ENCODE data around the gene TMEM141. TPM values are rescaled to one million over a fixed set of nuclear protein-coding genes. Genes with fewer than 3 reads are reported as not detected.

Gene TMEM141
- total RNA-seq, 1 donor from 2014 or later, result 19.9 TPM

DNA sequence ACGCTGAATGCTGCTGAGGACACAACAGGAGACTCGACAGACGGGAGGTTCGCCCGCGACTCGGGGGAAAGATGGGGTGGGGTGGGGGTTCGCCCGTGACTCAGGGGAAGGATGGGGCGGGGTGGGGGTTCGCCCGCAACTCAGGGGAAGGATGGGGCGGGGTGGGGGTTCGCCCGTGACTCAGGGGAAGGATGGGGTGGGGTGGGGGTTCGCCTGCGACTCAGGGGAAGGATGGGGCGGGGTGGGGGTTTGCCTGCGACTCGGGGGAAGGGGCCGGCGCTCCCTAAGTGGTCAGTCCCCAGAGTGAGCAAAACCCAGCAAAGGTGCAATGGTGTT, 45.0 kb upstream of the TMEM141 start:
- H3K9me3 ChIP-seq (ENCODE audit: low read depth), result no peaks in the 10 kb centered on the region
- H3K4me2 ChIP-seq, result no peak overlapping the region
- Mint-ChIP-seq H3K4me3 (no peak overlapping the region), H3K27me3 (ENCODE audit: insufficient read depth, low read depth) (peaks cover 4% of the 10 kb centered on the region), H3K27ac (no peak overlapping the region), H3K36me3 (no peaks in the 10 kb centered on the region), H3K9me3 (peaks cover 2% of the 10 kb centered on the region), H3K4me1 (no peaks in the 10 kb centered on the region)
- no peaks in the 10 kb centered on the region for H3F3A ChIP-seq (ENCODE audit: low read depth)
- H2AFZ ChIP-seq (replicated peaks), result no peak overlapping the region
- no peak overlapping the region for H3K9ac ChIP-seq
- H3K27me3 ChIP-seq, result peaks cover 6% of the 10 kb centered on the region
- TF ChIP-seq EZH2phosphoT487 (IDR thresholded peaks at IDR 0.05) (no peak), EZH2 (IDR thresholded peaks at IDR 0.05) (no peak)
- TF ChIP-seq, protein P1, sequence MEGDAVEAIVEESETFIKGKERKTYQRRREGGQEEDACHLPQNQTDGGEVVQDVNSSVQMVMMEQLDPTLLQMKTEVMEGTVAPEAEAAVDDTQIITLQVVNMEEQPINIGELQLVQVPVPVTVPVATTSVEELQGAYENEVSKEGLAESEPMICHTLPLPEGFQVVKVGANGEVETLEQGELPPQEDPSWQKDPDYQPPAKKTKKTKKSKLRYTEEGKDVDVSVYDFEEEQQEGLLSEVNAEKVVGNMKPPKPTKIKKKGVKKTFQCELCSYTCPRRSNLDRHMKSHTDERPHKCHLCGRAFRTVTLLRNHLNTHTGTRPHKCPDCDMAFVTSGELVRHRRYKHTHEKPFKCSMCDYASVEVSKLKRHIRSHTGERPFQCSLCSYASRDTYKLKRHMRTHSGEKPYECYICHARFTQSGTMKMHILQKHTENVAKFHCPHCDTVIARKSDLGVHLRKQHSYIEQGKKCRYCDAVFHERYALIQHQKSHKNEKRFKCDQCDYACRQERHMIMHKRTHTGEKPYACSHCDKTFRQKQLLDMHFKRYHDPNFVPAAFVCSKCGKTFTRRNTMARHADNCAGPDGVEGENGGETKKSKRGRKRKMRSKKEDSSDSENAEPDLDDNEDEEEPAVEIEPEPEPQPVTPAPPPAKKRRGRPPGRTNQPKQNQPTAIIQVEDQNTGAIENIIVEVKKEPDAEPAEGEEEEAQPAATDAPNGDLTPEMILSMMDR (IDR thresholded peaks at IDR 0.05), result no peak
- H4K20me1 ChIP-seq (ENCODE audit: low read depth), result no peaks in the 10 kb centered on the region
- peaks cover 11% of the 10 kb centered on the region for H3K4me1 ChIP-seq
- DNase-seq (ENCODE audit: low spot score), result no peak
- H3K27ac ChIP-seq, result no peak overlapping the region
- H3K4me3 ChIP-seq, result no peak overlapping the region
- no peaks in the 10 kb centered on the region for H3K79me2 ChIP-seq (ENCODE audit: low read depth)
- no peaks in the 10 kb centered on the region for H3K36me3 ChIP-seq

- Histone ChIP-seq H4K20me1 (ENCODE audit: low read depth) (no peaks in the 10 kb centered on the region), H3K9me3 (ENCODE audit: low read depth) (no peaks in the 10 kb centered on the region), H3F3A (ENCODE audit: low read depth) (no peaks in the 10 kb centered on the region), H3K4me3 (no peak overlapping the region), H3K4me2 (no peak overlapping the region), H3K27ac (no peak overlapping the region), H3K27me3 (peaks cover 6% of the 10 kb centered on the region), H3K4me1 (peaks cover 11% of the 10 kb centered on the region), H3K79me2 (ENCODE audit: low read depth) (no peaks in the 10 kb centered on the region), H2AFZ (replicated peaks) (no peak overlapping the region), H3K9ac (no peak overlapping the region), H3K36me3 (no peaks in the 10 kb centered on the region)
- Mint-ChIP-seq H3K4me1 (no peaks in the 10 kb centered on the region), H3K4me3 (no peak overlapping the region), H3K27me3 (ENCODE audit: insufficient read depth, low read depth) (peaks cover 4% of the 10 kb centered on the region), H3K27ac (no peak overlapping the region), H3K36me3 (no peaks in the 10 kb centered on the region), H3K9me3 (peaks cover 7% of the 10 kb centered on the region)
- TF ChIP-seq EZH2phosphoT487 (IDR thresholded peaks at IDR 0.05), result no peak
- TF ChIP-seq EZH2 (IDR thresholded peaks at IDR 0.05), result no peak
- TF ChIP-seq, protein P1 (IDR thresholded peaks at IDR 0.05), result no peak
- DNase-seq (ENCODE audit: low spot score), result no peak
These were observed 44.5 kb upstream of the TMEM141 start for GRCh38 chr9:136746621-136747020.

DNA sequence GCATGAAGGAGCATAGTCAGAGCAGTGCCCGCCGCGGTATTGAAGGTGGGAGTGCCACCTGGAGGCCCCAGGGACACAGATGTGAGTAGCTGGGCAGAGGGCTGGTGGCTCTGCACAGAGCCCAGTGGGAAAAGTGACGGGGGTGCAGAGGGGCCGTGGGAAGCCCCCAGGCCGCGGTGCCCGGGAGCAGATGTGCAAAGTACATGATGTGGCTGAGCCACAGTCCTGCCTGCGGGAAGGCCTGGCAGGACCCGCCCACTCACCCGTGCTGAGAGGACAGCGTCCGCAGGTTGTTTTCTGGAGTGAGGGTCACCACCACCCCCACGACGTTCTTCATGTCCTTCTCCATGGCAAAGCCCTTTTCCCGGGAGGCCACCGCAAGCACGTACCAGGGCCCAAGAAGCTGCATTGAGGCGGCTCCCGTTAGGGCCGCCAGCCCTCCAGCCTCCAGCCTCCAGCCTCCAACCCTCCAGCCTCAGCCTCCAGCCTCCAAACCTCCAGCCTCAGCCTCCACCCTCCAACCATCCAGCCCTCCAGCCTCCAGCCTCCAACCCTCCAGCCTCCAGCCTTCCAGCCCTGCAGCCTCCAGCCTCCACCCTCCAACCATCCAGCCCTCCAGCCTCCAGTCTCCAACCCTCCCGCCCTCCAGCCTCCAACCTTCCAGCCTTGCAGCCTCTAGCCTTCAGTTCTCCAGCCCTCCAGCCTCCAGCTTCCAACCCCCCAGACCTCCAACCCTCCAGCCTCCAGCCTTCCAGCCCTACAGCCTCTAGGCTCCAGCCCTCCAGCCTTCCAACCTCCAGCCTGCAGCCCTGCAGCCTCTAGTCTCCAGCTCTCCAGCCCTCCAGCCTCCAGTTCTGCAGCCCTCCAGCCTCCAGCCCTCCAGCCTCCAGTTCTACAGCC, 43.7 kb upstream of the TMEM141 start:
- no peaks in the 10 kb centered on the region for H3K27me3 ChIP-seq
- no peak overlapping the region for H3K9ac ChIP-seq
- H3K4me2 ChIP-seq, result no peak overlapping the region
- no peak overlapping the region for H3K27ac ChIP-seq
- no peaks in the 10 kb centered on the region for H4K20me1 ChIP-seq (ENCODE audit: low read depth)
- no peaks in the 10 kb centered on the region for H3K36me3 Mint-ChIP-seq
- TF ChIP-seq, protein P1 (IDR thresholded peaks at IDR 0.05), result no peak
- TF ChIP-seq EZH2phosphoT487 (IDR thresholded peaks at IDR 0.05) (no peak), EZH2 (IDR thresholded peaks at IDR 0.05) (no peak)
- no peaks in the 10 kb centered on the region for H3K9me3 ChIP-seq (ENCODE audit: low read depth)
- peaks cover 5% of the 10 kb centered on the region for H3K27me3 Mint-ChIP-seq (ENCODE audit: insufficient read depth, low read depth)
- DNase-seq (ENCODE audit: low spot score), result no peak
- H3K36me3 ChIP-seq, result no peaks in the 10 kb centered on the region
- no peak overlapping the region for H2AFZ ChIP-seq (replicated peaks)
- H3K4me3 ChIP-seq, result no peak overlapping the region
- H3K4me3 Mint-ChIP-seq, result peak overlapping the region; percentile 24
- H3K79me2 ChIP-seq (ENCODE audit: low read depth), result no peaks in the 10 kb centered on the region
- peak overlapping the region; percentile 81 for H3K27ac Mint-ChIP-seq
- H3K9me3 Mint-ChIP-seq, result peaks cover 10% of the 10 kb centered on the region
- no peaks in the 10 kb centered on the region for H3F3A ChIP-seq (ENCODE audit: low read depth)
- peaks cover 5% of the 10 kb centered on the region for H3K4me1 ChIP-seq
- no peaks in the 10 kb centered on the region for H3K4me1 Mint-ChIP-seq
